T-helper 9 cell (primary cell): ENCODE results near the gene PDK3.

Source experiments
- DNase-seq: peaks from one replicate; pipeline ENCODE4 v3.0.0-alpha.2; 2020

The PDK3 gene

GRCh38 chrX:24563291-24564010, 98.4 kb downstream of the PDK3 start:
- DNase-seq: no peak

- DNase-seq: no peak
Observed at GRCh38 chrX:24566240-24566639, 101.2 kb downstream of the PDK3 start.

GRCh38 chrX:24567169-24567568, 102.1 kb downstream of the PDK3 start:
- DNase-seq: no peak

- no peak for DNase-seq
Observed at GRCh38 chrX:24574743-24575142, 109.7 kb downstream of the PDK3 start.

GRCh38 chrX:24575496-24575895, 110.4 kb downstream of the PDK3 start:
- no peak for DNase-seq

- DNase-seq: no peak
Observed at GRCh38 chrX:24577091-24577490, 112.0 kb downstream of the PDK3 start.
